Gastrocnemius medialis (tissue), 4 donors: ENCODE measurements around the gene PPP2R2C.

ENCODE experiments used
- CTCF ChIP-seq, 5 experiments: fragments of 450-650 bp in 3 of 5; fragments of 200-600 bp in 2 of 5; sonication (generic) in 2 of 5; IDR thresholded peaks in 4 of 5; conservative IDR thresholded peaks in 1 of 5; 1 replicate in 4 of 5; 2 replicates in 1 of 5; pipeline ENCODE4 v1.5.1; 2016 to 2019; ENCODE audit warnings: antibody characterized with exemption in 5 of 5, mild to moderate bottlenecking in 3 of 5, moderate library complexity in 3 of 5
- POLR2A ChIP-seq, 2 donors: fragments of 450-650 bp; IDR thresholded peaks; one replicate each; pipeline ENCODE4 v1.6.1; 2017; ENCODE audit warnings: antibody characterized with exemption in 2 of 2, mild to moderate bottlenecking in 2 of 2, moderate library complexity in 2 of 2

- TF ChIP-seq CTCF (IDR thresholded peaks at IDR 0.05 in 4 of 5, conservative IDR thresholded peaks at IDR 0.05 in 1 of 5) = no peak
- TF ChIP-seq POLR2A (IDR thresholded peaks at IDR 0.05) = no peak
Observed at GRCh38 chr4:6350646-6351045, 121.8 kb downstream of the PPP2R2C start.
